Urothelium cell line (cell line): ENCODE results near the gene SAMD14.

Experiments
- DNase-seq: peaks from one replicate; pipeline ENCODE4 v3.0.0; 2011; ENCODE audit warnings: low spot score, mixed read lengths
- FAIRE-seq: peaks from 2 replicates; lab custom pipeline; 2011; peaks lifted over from hg19 to GRCh38; lab: Jason Lieb, UNC

SAMD14 gene

GRCh38 chr17:50165466-50165865 is 35.5 kb upstream of the SAMD14 start:
- no peak for FAIRE-seq
- no peak for DNase-seq

GRCh38 chr17:50165066-50165465 is 35.1 kb upstream of the SAMD14 start:
- DNase-seq (no peak), FAIRE-seq (no peak)

- FAIRE-seq = no peak
Observed at GRCh38 chr17:50164697-50164988, 34.7 kb upstream of the SAMD14 start.

GRCh38 chr17:50163843-50164696 is 34.1 kb upstream of the SAMD14 start:
- no peak for DNase-seq
- FAIRE-seq = no peak

More at GRCh38 chr17:50164697-50164988, 34.7 kb upstream of the SAMD14 start:
- no peak for DNase-seq

GRCh38 chr17:50162466-50163254 is 32.7 kb upstream of the SAMD14 start:
- no peak for FAIRE-seq
- no peak for DNase-seq

GRCh38 chr17:50161911-50162288 is 31.9 kb upstream of the SAMD14 start:
- DNase-seq (no peak), FAIRE-seq (no peak)

- DNase-seq (peak; percentile 99), FAIRE-seq (peak; percentile 98)
Observed at GRCh38 chr17:50161023-50161910, 31.3 kb upstream of the SAMD14 start.

- DNase-seq (no peak), FAIRE-seq (no peak)
Observed at GRCh38 chr17:50157891-50158290, 27.9 kb upstream of the SAMD14 start.

- DNase-seq = no peak
- no peak for FAIRE-seq
Observed at GRCh38 chr17:50155115-50155819, 25.3 kb upstream of the SAMD14 start.

- FAIRE-seq (no peak), DNase-seq (no peak)
Observed at GRCh38 chr17:50154604-50155003, 24.6 kb upstream of the SAMD14 start.

GRCh38 chr17:50153650-50154575 is 24.0 kb upstream of the SAMD14 start:
- DNase-seq (no peak), FAIRE-seq (no peak)

GRCh38 chr17:50152736-50153135 is 22.8 kb upstream of the SAMD14 start:
- FAIRE-seq (no peak), DNase-seq (no peak)

GRCh38 chr17:50151937-50152547 is 22.1 kb upstream of the SAMD14 start:
- DNase-seq (peak; percentile 92), FAIRE-seq (peak; percentile 84)

GRCh38 chr17:50151041-50151936 is 21.3 kb upstream of the SAMD14 start:
- DNase-seq (peak; percentile 96), FAIRE-seq (peak; percentile 63)

GRCh38 chr17:50150354-50151040 is 20.5 kb upstream of the SAMD14 start, which contains the start of gene PPP1R9B:
PPP1R9B (minus strand) TSS chr17:50150677; CDS start chr17:50150513, 164 bp downstream.
- no peak for DNase-seq
- no peak for FAIRE-seq

GRCh38 chr17:50149417-50150353 is 19.7 kb upstream of the SAMD14 start:
- FAIRE-seq (no peak), DNase-seq (no peak)
